ENCODE results near the gene CDK10.

Gene CDK10

DNA sequence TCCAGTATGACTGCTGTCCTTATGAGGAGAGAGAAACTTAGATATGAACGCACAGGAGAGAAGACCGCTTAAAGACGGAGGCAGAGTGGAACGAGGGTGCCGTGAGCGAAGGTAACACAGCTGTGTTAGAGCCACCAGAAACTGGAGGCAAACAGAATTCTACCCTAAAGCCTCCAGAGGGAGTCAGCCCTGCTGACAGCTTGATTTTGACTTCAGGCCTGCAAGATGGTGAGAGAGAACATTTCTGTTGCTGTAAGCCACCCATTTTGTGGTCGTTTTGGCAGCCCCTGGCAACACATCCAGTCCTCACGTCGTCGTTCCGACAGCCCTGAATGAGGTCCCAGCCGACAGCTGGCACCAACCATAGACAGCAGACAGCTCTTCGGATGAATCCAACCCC is 17.8 kb downstream of the CDK10 start:
- Histone ChIP-seq H3K4me1 (ENCODE audit: low read length) (peaks cover 18% of the 10 kb centered on the region), H3K4me3 (ENCODE audit: low read length) (no peak overlapping the region), H3K4me2 (ENCODE audit: low read length) (no peak overlapping the region), H3K27me3 (ENCODE audit: low read depth, low read length) (no peaks in the 10 kb centered on the region), H2AFZ (ENCODE audit: low read depth, low read length) (no peak overlapping the region), H3K79me2 (ENCODE audit: low read length) (no peaks in the 10 kb centered on the region), H3K27ac (ENCODE audit: low read length) (no peak overlapping the region), H4K20me1 (ENCODE audit: insufficient read depth, low read length) (peaks cover 4% of the 10 kb centered on the region; the same call in 1 of the 2 replicates), H3K9ac (ENCODE audit: low read length) (no peak overlapping the region), H3K9me3 (ENCODE audit: insufficient read depth, low read length) (no peaks in the 10 kb centered on the region), H3K36me3 (replicated peaks; ENCODE audit: low read depth, low read length) (no peaks in the 10 kb centered on the region)
- TF ChIP-seq, protein P1, sequence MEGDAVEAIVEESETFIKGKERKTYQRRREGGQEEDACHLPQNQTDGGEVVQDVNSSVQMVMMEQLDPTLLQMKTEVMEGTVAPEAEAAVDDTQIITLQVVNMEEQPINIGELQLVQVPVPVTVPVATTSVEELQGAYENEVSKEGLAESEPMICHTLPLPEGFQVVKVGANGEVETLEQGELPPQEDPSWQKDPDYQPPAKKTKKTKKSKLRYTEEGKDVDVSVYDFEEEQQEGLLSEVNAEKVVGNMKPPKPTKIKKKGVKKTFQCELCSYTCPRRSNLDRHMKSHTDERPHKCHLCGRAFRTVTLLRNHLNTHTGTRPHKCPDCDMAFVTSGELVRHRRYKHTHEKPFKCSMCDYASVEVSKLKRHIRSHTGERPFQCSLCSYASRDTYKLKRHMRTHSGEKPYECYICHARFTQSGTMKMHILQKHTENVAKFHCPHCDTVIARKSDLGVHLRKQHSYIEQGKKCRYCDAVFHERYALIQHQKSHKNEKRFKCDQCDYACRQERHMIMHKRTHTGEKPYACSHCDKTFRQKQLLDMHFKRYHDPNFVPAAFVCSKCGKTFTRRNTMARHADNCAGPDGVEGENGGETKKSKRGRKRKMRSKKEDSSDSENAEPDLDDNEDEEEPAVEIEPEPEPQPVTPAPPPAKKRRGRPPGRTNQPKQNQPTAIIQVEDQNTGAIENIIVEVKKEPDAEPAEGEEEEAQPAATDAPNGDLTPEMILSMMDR (IDR thresholded peaks at IDR 0.05; ENCODE audit: low read depth, low read length): no peak
- no peak for TF ChIP-seq EZH2phosphoT487 (IDR thresholded peaks at IDR 0.05; ENCODE audit: low read depth)

DNA sequence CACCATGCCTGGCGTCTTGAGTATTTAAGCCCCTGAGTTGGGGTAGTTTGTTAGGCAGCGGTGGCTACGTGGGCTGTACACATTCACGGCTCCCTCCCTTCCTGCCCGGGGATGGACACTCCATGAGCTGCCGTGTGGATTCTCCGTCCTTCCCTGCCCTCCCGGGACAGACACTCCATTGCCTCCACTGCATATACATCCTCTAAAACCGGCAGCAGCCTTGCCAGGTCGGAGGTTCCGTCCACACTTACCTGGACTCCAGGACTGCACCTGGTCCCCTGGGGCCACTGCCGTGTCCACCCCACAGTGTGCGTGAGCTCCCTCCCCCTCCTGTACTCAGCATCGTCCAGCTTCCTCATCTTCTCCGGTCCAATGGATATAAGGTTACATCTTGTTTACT is 18.5 kb downstream of the CDK10 start:
- TF ChIP-seq, protein P1 (IDR thresholded peaks at IDR 0.05; ENCODE audit: low read depth, low read length): no peak
- TF ChIP-seq EZH2phosphoT487 (IDR thresholded peaks at IDR 0.05; ENCODE audit: low read depth): no peak
- H3K4me1 ChIP-seq (ENCODE audit: low read length): peaks cover 14% of the 10 kb centered on the region
- H3K4me2 ChIP-seq (ENCODE audit: low read length): no peak overlapping the region
- H3K36me3 ChIP-seq (replicated peaks; ENCODE audit: low read depth, low read length): no peaks in the 10 kb centered on the region
- no peak overlapping the region for H2AFZ ChIP-seq (ENCODE audit: low read depth, low read length)
- no peak overlapping the region for H3K9ac ChIP-seq (ENCODE audit: low read length)
- H4K20me1 ChIP-seq (ENCODE audit: insufficient read depth, low read length): no peaks in the 10 kb centered on the region
- H3K79me2 ChIP-seq (ENCODE audit: low read length): no peaks in the 10 kb centered on the region
- H3K27me3 ChIP-seq (ENCODE audit: low read depth, low read length): no peaks in the 10 kb centered on the region
- no peak overlapping the region for H3K27ac ChIP-seq (ENCODE audit: low read length)
- no peak overlapping the region for H3K4me3 ChIP-seq (ENCODE audit: low read length)
- H3K9me3 ChIP-seq (ENCODE audit: insufficient read depth, low read length): no peaks in the 10 kb centered on the region

DNA sequence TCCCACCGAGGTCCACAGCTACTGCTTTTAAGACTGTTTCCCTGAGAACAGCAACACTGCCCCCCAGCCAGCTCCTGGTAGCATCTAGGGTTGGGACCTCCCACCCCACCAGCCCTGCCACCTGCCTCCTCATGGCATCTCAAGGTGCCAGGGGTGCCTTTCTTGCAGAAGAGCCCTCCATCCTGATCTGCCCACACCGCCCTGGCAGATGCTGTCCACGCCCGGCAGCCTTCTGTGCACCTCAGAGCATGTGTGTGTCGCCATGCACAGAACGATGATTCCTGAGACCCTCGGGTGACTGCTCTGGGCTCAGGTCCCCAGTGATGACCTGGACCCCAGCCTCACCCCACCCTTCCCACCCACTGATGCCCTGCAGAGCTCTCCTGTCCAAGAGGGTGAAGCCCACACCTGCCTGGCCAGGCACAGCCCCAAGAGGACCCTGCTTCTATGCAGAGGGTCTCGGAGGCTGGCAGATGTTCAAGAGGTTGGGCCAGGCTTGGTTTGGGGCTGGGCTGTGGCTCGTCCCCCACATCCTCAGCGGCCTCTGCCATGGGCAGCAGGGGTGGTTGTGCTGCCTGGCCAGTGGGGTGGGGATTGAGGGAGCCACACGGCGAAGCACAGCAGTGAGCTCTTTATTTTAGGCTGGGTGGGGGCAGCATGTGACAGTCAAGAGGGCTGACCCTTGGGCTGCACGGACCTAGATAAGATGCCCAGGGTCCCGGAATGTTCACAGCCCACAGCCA is 20.2 kb downstream of the CDK10 start:
- H3K4me1 ChIP-seq (ENCODE audit: low read length): peaks cover 8% of the 10 kb centered on the region
- peak overlapping the region; percentile 77 for H3K4me3 ChIP-seq (ENCODE audit: low read length)
- peak overlapping the region; percentile 9; the same call in 1 of the 2 replicates for H2AFZ ChIP-seq (ENCODE audit: low read depth, low read length)
- peak overlapping the region; percentile 51 for H3K9ac ChIP-seq (ENCODE audit: low read length)
- H3K4me2 ChIP-seq (ENCODE audit: low read length): peak overlapping the region; percentile 80
- TF ChIP-seq, protein P1 (IDR thresholded peaks at IDR 0.05; ENCODE audit: low read depth, low read length): no peak
- no peak for TF ChIP-seq EZH2phosphoT487 (IDR thresholded peaks at IDR 0.05; ENCODE audit: low read depth)
- no peaks in the 10 kb centered on the region for H3K79me2 ChIP-seq (ENCODE audit: low read length)
- H4K20me1 ChIP-seq (ENCODE audit: insufficient read depth, low read length): no peaks in the 10 kb centered on the region
- no peak overlapping the region for H3K27ac ChIP-seq (ENCODE audit: low read length)
- H3K9me3 ChIP-seq (ENCODE audit: insufficient read depth, low read length): no peaks in the 10 kb centered on the region
- no peaks in the 10 kb centered on the region for H3K27me3 ChIP-seq (ENCODE audit: low read depth, low read length)
- no peaks in the 10 kb centered on the region for H3K36me3 ChIP-seq (replicated peaks; ENCODE audit: low read depth, low read length)

DNA sequence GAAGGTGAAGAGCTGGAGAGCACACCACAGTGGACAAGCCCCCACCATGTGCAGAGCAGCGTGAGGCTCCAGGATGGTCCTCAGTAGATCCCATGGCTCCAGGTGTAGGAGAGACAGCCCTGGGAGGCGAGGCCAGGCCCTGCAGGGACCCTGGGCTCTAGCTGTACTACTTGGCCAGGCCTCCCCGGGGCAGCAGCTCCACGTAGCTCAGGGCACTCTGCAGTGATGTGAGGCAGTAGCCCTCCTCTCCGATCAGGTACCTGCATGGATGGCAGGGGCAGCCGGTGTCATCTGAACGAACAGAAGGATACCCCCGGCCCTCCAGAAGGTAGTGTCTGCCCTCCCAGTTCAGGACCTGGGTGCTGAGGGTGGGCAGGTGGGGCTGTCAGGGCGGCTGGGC is 21.2 kb downstream of the CDK10 start:
- H3K9me3 ChIP-seq (ENCODE audit: insufficient read depth, low read length): no peaks in the 10 kb centered on the region
- TF ChIP-seq EZH2phosphoT487 (IDR thresholded peaks at IDR 0.05; ENCODE audit: low read depth): no peak
- TF ChIP-seq, protein P1 (IDR thresholded peaks at IDR 0.05; ENCODE audit: low read depth, low read length): no peak

More for the DNA sequence above, 21.2 kb downstream of the CDK10 start:
- Histone ChIP-seq H3K4me3 (ENCODE audit: low read length) (no peak overlapping the region), H3K27me3 (ENCODE audit: low read depth, low read length) (no peaks in the 10 kb centered on the region), H3K36me3 (replicated peaks; ENCODE audit: low read depth, low read length) (no peaks in the 10 kb centered on the region), H3K27ac (ENCODE audit: low read length) (no peak overlapping the region), H3K4me1 (ENCODE audit: low read length) (peaks cover 5% of the 10 kb centered on the region; the same call in 1 of the 2 replicates), H4K20me1 (ENCODE audit: insufficient read depth, low read length) (no peaks in the 10 kb centered on the region), H3K79me2 (ENCODE audit: low read length) (peaks cover 6% of the 10 kb centered on the region), H3K9ac (ENCODE audit: low read length) (no peak overlapping the region), H2AFZ (ENCODE audit: low read depth, low read length) (no peak overlapping the region), H3K4me2 (ENCODE audit: low read length) (no peak overlapping the region)

Measured in OCI-LY3 (cell line).